Hepatocyte (in vitro differentiated cells): ENCODE results near the gene USH2A.

ENCODE experiments used
- EZH2phosphoT487 ChIP-seq: fragments of 200-600 bp; sonication (generic); IDR thresholded peaks from one replicate; pipeline ENCODE4 v1.6.1; 2018; ENCODE audit warnings: antibody characterized with exemption, mild to moderate bottlenecking, low read depth, moderate library complexity; ENCODE audit not compliant: unreplicated experiment, severe bottlenecking
- TF ChIP-seq, protein P1 (sequence below): fragments of 200-600 bp; sonication (generic); IDR thresholded peaks from 2 replicates; pipeline ENCODE4 v1.5.1; 2016; ENCODE audit warnings: antibody characterized with exemption, mild to moderate bottlenecking; ENCODE audit not compliant: poor library complexity

DNA sequence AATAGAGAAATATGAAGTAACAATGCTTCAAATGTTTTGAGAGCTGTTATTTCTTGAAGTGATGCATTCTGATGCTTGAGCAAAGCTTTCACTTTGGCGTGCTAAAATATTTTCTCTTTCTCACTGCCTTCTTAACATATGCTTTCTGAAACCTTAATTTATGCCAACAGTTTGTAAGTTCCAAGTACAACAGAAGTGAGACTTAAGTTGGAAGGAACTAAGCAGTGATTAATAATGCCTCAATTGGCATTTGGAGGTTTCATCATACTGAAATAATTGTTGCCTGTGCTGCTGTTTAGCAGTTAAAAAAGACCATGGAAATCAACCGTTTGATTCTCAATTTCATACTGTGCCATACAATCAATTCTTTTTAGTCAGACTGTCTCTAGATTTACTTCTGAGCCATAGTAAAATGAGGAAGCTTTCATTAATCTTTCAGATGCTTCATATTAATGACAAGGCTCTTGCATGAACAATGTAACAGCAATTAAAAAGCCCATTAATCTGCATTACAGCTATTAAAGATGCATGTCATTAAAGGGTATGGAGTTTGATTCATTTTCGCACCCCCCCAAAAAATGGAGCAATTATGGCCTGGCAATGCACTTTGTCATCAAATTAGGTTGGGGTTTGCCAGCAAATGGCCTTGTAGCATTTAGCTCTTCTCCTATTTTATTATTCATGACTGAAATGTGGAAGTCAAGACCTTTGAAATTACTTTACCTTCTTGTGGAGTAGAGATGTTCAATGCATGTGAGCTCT is 375.3 kb downstream of the USH2A start:
- no peak for TF ChIP-seq EZH2phosphoT487
- TF ChIP-seq, protein P1, sequence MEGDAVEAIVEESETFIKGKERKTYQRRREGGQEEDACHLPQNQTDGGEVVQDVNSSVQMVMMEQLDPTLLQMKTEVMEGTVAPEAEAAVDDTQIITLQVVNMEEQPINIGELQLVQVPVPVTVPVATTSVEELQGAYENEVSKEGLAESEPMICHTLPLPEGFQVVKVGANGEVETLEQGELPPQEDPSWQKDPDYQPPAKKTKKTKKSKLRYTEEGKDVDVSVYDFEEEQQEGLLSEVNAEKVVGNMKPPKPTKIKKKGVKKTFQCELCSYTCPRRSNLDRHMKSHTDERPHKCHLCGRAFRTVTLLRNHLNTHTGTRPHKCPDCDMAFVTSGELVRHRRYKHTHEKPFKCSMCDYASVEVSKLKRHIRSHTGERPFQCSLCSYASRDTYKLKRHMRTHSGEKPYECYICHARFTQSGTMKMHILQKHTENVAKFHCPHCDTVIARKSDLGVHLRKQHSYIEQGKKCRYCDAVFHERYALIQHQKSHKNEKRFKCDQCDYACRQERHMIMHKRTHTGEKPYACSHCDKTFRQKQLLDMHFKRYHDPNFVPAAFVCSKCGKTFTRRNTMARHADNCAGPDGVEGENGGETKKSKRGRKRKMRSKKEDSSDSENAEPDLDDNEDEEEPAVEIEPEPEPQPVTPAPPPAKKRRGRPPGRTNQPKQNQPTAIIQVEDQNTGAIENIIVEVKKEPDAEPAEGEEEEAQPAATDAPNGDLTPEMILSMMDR = no peak
